ENCODE data around the gene SF3A1. TPM values are rescaled to one million over a fixed set of nuclear protein-coding genes. Genes with fewer than 3 reads are reported as not detected.
A peak's percentile ranks its signal among the peaks of the same experiment; 100 is the strongest.

SF3A1 gene
- polyA plus RNA-seq, 1 donor = 87.1 TPM

DNA sequence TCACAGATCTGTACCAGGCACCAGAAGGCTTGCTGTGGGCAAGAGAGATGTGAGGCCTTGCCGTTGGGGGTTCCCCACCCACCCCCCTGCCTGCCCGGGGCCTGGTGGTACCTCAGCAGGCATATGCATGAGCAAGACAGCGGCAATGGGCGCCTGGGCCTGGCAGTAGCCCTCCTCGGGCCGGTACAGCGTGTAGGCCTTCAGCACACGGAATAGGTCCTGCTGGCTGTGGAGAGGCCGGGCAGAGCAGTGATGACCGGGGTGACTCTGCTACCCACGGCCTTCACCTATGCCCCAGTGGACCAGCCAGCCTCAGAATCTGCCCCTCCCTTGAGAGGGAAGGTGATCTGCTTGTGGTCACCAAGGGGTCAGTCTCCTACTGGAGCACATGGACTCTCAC is 61.9 kb downstream of the SF3A1 start:
- Histone ChIP-seq H3K27ac (ENCODE audit: low read length) (no peak overlapping the region), H3K4me1 (ENCODE audit: control insufficient read depth, insufficient read depth, low read length) (peaks cover 26% of the 10 kb centered on the region), H3K27me3 (ENCODE audit: control insufficient read depth, insufficient read depth, low read length) (no peaks in the 10 kb centered on the region), H3K4me3 (ENCODE audit: low read length) (no peak overlapping the region), H3K36me3 (ENCODE audit: control insufficient read depth, insufficient read depth, low read length) (peaks cover 77% of the 10 kb centered on the region), H3K9me3 (ENCODE audit: control insufficient read depth, low read depth, low read length) (no peaks in the 10 kb centered on the region)
- DNase-seq = no peak
- no CpG with 5 or more reads among the region's 11 CpGs for WGBS (ENCODE audit: insufficient coverage, low lambda C conversion rate)

GRCh38 chr22:30294066-30294465 is 62.6 kb downstream of the SF3A1 start:
- Histone ChIP-seq H3K4me3 (ENCODE audit: low read length) (no peak overlapping the region), H3K9me3 (ENCODE audit: control insufficient read depth, low read depth, low read length) (no peaks in the 10 kb centered on the region), H3K27ac (ENCODE audit: low read length) (no peak overlapping the region), H3K27me3 (ENCODE audit: control insufficient read depth, insufficient read depth, low read length) (no peaks in the 10 kb centered on the region), H3K4me1 (ENCODE audit: control insufficient read depth, insufficient read depth, low read length) (peaks cover 28% of the 10 kb centered on the region), H3K36me3 (ENCODE audit: control insufficient read depth, insufficient read depth, low read length) (peaks cover 71% of the 10 kb centered on the region)
- DNase-seq = no peak
- WGBS (ENCODE audit: insufficient coverage, low lambda C conversion rate) = no CpG with 5 or more reads among the region's 9 CpGs

GRCh38 chr22:30293026-30293425 is 63.7 kb downstream of the SF3A1 start:
- Histone ChIP-seq H3K4me1 (ENCODE audit: control insufficient read depth, insufficient read depth, low read length) (peaks cover 27% of the 10 kb centered on the region), H3K36me3 (ENCODE audit: control insufficient read depth, insufficient read depth, low read length) (peaks cover 61% of the 10 kb centered on the region), H3K9me3 (ENCODE audit: control insufficient read depth, low read depth, low read length) (no peaks in the 10 kb centered on the region), H3K27ac (ENCODE audit: low read length) (no peak overlapping the region), H3K4me3 (ENCODE audit: low read length) (no peak overlapping the region), H3K27me3 (ENCODE audit: control insufficient read depth, insufficient read depth, low read length) (no peaks in the 10 kb centered on the region)
- 83% methylated on average over 1 of the region's 7 CpGs for WGBS (ENCODE audit: insufficient coverage, low lambda C conversion rate)
- no peak for DNase-seq

DNA sequence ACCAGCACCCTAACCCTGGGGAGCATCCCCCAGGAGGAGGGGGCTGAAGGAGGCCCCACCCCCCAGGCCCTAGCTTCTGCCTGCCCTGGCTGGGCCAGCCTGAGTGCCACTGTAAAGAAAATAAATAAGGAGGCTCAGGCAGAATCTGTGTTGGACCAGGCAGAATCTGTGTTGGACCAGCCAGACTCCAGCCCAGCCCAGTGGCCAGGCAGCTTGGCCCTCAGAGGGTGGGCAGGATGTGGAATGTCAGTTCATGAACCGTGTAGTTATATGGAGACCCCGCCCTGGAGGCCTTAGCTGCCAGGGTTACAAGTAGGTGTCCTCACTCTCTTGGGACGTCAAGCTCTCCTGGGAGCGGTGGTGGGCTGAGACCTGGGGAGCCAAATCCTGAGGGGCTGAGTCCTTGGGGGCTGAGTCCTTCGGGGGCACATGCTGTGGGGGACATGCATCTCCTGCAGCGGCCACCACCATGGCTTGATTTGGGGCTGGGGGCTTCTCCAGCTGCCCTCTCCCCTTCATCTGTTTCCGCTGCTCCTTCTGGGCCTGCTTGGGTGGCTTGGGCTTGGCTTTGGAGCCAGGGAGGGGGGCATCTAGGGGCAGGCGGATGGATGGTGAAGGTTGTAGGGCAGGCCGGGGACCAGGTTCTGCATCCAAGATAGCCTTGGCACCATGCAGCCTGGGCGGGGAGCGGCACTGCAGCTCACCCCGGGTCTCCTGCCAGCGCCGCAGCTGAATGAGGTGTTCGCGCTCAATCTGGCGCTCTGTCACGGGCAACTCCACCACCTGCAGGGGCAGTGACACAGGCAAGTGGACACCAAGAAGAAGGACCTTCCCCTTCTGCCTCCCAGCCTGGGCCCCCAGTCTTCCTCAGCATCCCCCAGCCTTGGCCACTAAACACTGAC is 64.4 kb downstream of the SF3A1 start:
- no peak for DNase-seq
- Histone ChIP-seq H3K4me1 (ENCODE audit: control insufficient read depth, insufficient read depth, low read length) (peaks cover 31% of the 10 kb centered on the region), H3K4me3 (ENCODE audit: low read length) (no peak overlapping the region), H3K9me3 (ENCODE audit: control insufficient read depth, low read depth, low read length) (no peaks in the 10 kb centered on the region), H3K27ac (ENCODE audit: low read length) (no peak overlapping the region), H3K36me3 (ENCODE audit: control insufficient read depth, insufficient read depth, low read length) (peaks cover 53% of the 10 kb centered on the region), H3K27me3 (ENCODE audit: control insufficient read depth, insufficient read depth, low read length) (no peaks in the 10 kb centered on the region)
- WGBS (ENCODE audit: insufficient coverage, low lambda C conversion rate) = no CpG with 5 or more reads among the region's 18 CpGs

- H3K9me3 ChIP-seq (ENCODE audit: control insufficient read depth, low read depth, low read length) = no peaks in the 10 kb centered on the region
- H3K27me3 ChIP-seq (ENCODE audit: control insufficient read depth, insufficient read depth, low read length) = no peaks in the 10 kb centered on the region
- H3K4me3 ChIP-seq (ENCODE audit: low read length) = no peak overlapping the region
- DNase-seq = peak in 1 of 2 donors; percentile 59
- H3K36me3 ChIP-seq (ENCODE audit: control insufficient read depth, insufficient read depth, low read length) = peaks cover 48% of the 10 kb centered on the region
- no CpG with 5 or more reads among the region's 13 CpGs for WGBS (ENCODE audit: insufficient coverage, low lambda C conversion rate)
- H3K27ac ChIP-seq (ENCODE audit: low read length) = peak overlapping the region; percentile 25
- peaks cover 31% of the 10 kb centered on the region for H3K4me1 ChIP-seq (ENCODE audit: control insufficient read depth, insufficient read depth, low read length)
These were observed 65.4 kb downstream of the SF3A1 start for GRCh38 chr22:30291058-30291892.

DNA sequence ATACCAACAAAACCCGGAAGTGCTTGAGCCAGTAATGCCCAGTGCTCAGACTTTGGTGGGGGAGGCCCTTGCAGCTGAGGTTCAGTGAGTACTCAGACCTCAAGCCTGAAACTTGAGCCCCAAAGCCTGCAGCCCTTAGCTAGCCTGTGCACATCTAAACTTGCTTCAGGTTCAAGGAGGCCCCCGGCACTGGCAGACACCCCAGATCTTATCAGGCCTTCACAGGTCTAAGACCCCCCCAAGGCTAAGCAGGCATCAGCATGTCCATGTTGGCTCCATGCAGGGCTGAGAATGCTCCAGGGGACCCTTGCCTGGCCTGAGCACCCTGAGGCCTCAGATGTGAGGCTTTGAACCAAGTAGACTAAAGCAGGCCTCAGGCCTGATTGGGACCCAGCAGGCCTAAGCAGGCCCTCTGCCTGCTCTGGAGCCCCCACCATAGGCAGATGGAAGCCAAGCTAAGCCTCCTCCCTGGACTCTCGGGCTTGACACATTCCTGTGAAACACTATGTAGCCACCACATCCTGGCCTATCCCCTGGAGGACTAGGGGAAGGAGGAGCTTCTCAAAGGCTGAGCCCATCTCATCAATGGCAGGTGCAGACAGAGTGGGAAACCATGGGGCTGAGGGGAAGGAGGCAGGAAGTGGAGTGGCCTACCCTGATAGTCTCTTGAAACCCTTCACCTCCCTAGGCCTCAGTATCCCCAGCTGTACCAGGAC is 66.2 kb downstream of the SF3A1 start:
- H3K9me3 ChIP-seq (ENCODE audit: control insufficient read depth, low read depth, low read length) = no peaks in the 10 kb centered on the region
- peaks cover 31% of the 10 kb centered on the region for H3K4me1 ChIP-seq (ENCODE audit: control insufficient read depth, insufficient read depth, low read length)
- WGBS (ENCODE audit: insufficient coverage, low lambda C conversion rate) = no CpG with 5 or more reads among the region's 3 CpGs
- H3K27me3 ChIP-seq (ENCODE audit: control insufficient read depth, insufficient read depth, low read length) = no peaks in the 10 kb centered on the region
- DNase-seq = no peak
- peak overlapping the region; percentile 35 for H3K27ac ChIP-seq (ENCODE audit: low read length)
- peaks cover 44% of the 10 kb centered on the region for H3K36me3 ChIP-seq (ENCODE audit: control insufficient read depth, insufficient read depth, low read length)
- H3K4me3 ChIP-seq (ENCODE audit: low read length) = no peak overlapping the region

- no peak for DNase-seq
- Histone ChIP-seq H3K27me3 (ENCODE audit: control insufficient read depth, insufficient read depth, low read length) (no peaks in the 10 kb centered on the region), H3K27ac (ENCODE audit: low read length) (peak overlapping the region; percentile 35), H3K4me3 (ENCODE audit: low read length) (peak overlapping the region; percentile 77), H3K36me3 (ENCODE audit: control insufficient read depth, insufficient read depth, low read length) (peaks cover 38% of the 10 kb centered on the region), H3K9me3 (ENCODE audit: control insufficient read depth, low read depth, low read length) (no peaks in the 10 kb centered on the region), H3K4me1 (ENCODE audit: control insufficient read depth, insufficient read depth, low read length) (peaks cover 34% of the 10 kb centered on the region)
- WGBS (ENCODE audit: insufficient coverage, low lambda C conversion rate) = no CpG with 5 or more reads among the region's 12 CpGs
These were observed 66.7 kb downstream of the SF3A1 start for GRCh38 chr22:30289980-30290313.

- H3K9me3 ChIP-seq (ENCODE audit: control insufficient read depth, low read depth, low read length) = no peaks in the 10 kb centered on the region
- peaks cover 32% of the 10 kb centered on the region for H3K36me3 ChIP-seq (ENCODE audit: control insufficient read depth, insufficient read depth, low read length)
- peak within 1 kb of the TSS; percentile 59 for H3K27ac ChIP-seq (ENCODE audit: low read length)
- H3K4me3 ChIP-seq (ENCODE audit: low read length) = peak within 1 kb of the TSS; percentile 77
- H3K4me1 ChIP-seq (ENCODE audit: control insufficient read depth, insufficient read depth, low read length) = peaks cover 40% of the 10 kb centered on the region
- peak; percentile 98 for DNase-seq
- no peaks in the 10 kb centered on the region for H3K27me3 ChIP-seq (ENCODE audit: control insufficient read depth, insufficient read depth, low read length)
- WGBS (ENCODE audit: insufficient coverage, low lambda C conversion rate) = no CpG with 5 or more reads among the region's 85 CpGs
These were observed 67.3 kb downstream of the SF3A1 start, which contains the start of gene CASTOR1 for GRCh38 chr22:30289141-30289979. TSS of gene CASTOR1 (minus strand) at chr22:30289505. CDS start at chr22:30289497, 8 bp downstream.

GRCh38 chr22:30288419-30289140 is 68.1 kb downstream of the SF3A1 start:
- Histone ChIP-seq H3K4me3 (ENCODE audit: low read length) (peak overlapping the region; percentile 77), H3K27me3 (ENCODE audit: control insufficient read depth, insufficient read depth, low read length) (no peaks in the 10 kb centered on the region), H3K27ac (ENCODE audit: low read length) (peak overlapping the region; percentile 59), H3K36me3 (ENCODE audit: control insufficient read depth, insufficient read depth, low read length) (peaks cover 25% of the 10 kb centered on the region), H3K4me1 (ENCODE audit: control insufficient read depth, insufficient read depth, low read length) (peaks cover 46% of the 10 kb centered on the region), H3K9me3 (ENCODE audit: control insufficient read depth, low read depth, low read length) (no peaks in the 10 kb centered on the region)
- DNase-seq = peak in 1 of 2 donors; percentile 62
- no CpG with 5 or more reads among the region's 27 CpGs for whole genome bisulfite sequencing (ENCODE audit: insufficient coverage, low lambda C conversion rate)

Measured in large intestine (tissue), 3 donors.